ENCODE data around the gene RAB6B.
A peak's percentile ranks its signal among the peaks of the same experiment; 100 is the strongest.
"Not testable (repeated sequence)": the region's sequence is repeated elsewhere in the genome, so short reads cannot be mapped to it uniquely, and the experiment has no call there.

RAB6B gene

GRCh38 chr3:133804896-133805295 is 90.8 kb downstream of the RAB6B start:
- DNase-seq, result no peak

GRCh38 chr3:133803469-133803868 is 92.2 kb downstream of the RAB6B start:
- DNase-seq, result no peak

- DNase-seq, result no peak
Observed at GRCh38 chr3:133799794-133800585, 95.7 kb downstream of the RAB6B start.

GRCh38 chr3:133797396-133798105 is 98.1 kb downstream of the RAB6B start:
- DNase-seq, result no peak

- DNase-seq, result no peak
Observed at GRCh38 chr3:133792171-133792763, 103.4 kb downstream of the RAB6B start.

- no peak for DNase-seq
Observed at GRCh38 chr3:133788024-133788423, 107.7 kb downstream of the RAB6B start.

GRCh38 chr3:133783762-133784161 is 111.9 kb downstream of the RAB6B start:
- peak; percentile 8 for DNase-seq

- no peak for DNase-seq
Observed at GRCh38 chr3:133782454-133782853, 113.2 kb downstream of the RAB6B start.

- DNase-seq, result no peak
Observed at GRCh38 chr3:133781570-133781969, 114.1 kb downstream of the RAB6B start.

- not testable (repeated sequence) for DNase-seq
Observed at GRCh38 chr3:133780756-133781155, 114.9 kb downstream of the RAB6B start.

- DNase-seq, result no peak
Observed at GRCh38 chr3:133779626-133780203, 116.0 kb downstream of the RAB6B start.

- DNase-seq, result no peak
Observed at GRCh38 chr3:133777807-133778568, 117.7 kb downstream of the RAB6B start.

- no peak for DNase-seq
Observed at GRCh38 chr3:133776794-133777438, 118.8 kb downstream of the RAB6B start.

GRCh38 chr3:133775835-133776234 is 119.8 kb downstream of the RAB6B start:
- DNase-seq, result no peak

GRCh38 chr3:133775309-133775708 is 120.4 kb downstream of the RAB6B start:
- DNase-seq, result no peak

Measured in activated gamma-delta T cell (primary cell).